ENCODE results near the gene CHRM2. TPM values are rescaled to one million over a fixed set of nuclear protein-coding genes. Genes with fewer than 3 reads are reported as not detected.
A peak's percentile ranks its signal among the peaks of the same experiment; 100 is the strongest.

The CHRM2 gene
- total RNA-seq, 6 experiments from 2014 or later, result 1.1 to 4.5 (median 3.9) TPM

DNA sequence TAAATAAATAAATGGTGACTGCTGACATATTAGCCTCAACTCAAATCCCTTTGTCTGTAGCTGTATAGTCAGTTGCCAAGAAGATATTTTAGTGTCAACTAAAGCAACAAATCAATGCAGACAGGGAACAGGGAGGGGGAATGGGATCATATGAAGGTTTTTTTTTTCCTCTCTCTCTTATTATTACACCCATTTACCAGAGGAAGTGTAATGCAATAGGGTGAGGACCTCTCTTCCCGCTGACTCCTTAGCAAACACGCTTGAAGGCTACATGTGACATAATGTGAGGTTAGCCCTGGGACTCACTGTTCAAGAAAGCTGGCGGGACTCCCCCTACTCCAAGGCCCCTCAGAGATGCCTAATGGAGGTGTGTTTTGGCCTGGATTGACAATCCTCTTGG lies 88.2 kb downstream of the CHRM2 start:
- no peaks in the 10 kb centered on the region; the same call in 1 of the 2 replicates for H3K27me3 Mint-ChIP-seq (ENCODE audit: insufficient read depth)
- H3K4me1 Mint-ChIP-seq (ENCODE audit: low read depth), result peaks cover 75% of the 10 kb centered on the region
- H3K36me3 Mint-ChIP-seq (ENCODE audit: low read depth), result peaks cover 13% of the 10 kb centered on the region; the same call in 1 of the 2 replicates
- no peak for DNase-seq
- H3K4me3 Mint-ChIP-seq, result peak overlapping the region; percentile 36
- H3K9me3 Mint-ChIP-seq, result peaks cover 8% of the 10 kb centered on the region; the same call in 1 of the 2 replicates
- no peak for TF ChIP-seq CTCF (IDR thresholded peaks at IDR 0.05)
- peak overlapping the region; percentile 88 for H3K27ac Mint-ChIP-seq

- Mint-ChIP-seq H3K9me3 (peaks cover 8% of the 10 kb centered on the region; the same call in 1 of the 2 replicates), H3K4me1 (ENCODE audit: low read depth) (peaks cover 71% of the 10 kb centered on the region), H3K4me3 (no peak overlapping the region), H3K27ac (peak overlapping the region; percentile 88), H3K27me3 (ENCODE audit: insufficient read depth) (no peaks in the 10 kb centered on the region; the same call in 1 of the 2 replicates), H3K36me3 (ENCODE audit: low read depth) (peaks cover 12% of the 10 kb centered on the region; the same call in 1 of the 2 replicates)
- DNase-seq, result peak; percentile 31
- no peak for TF ChIP-seq CTCF (IDR thresholded peaks at IDR 0.05)
These were observed 88.9 kb downstream of the CHRM2 start for GRCh38 chr7:136957391-136957790.

DNA sequence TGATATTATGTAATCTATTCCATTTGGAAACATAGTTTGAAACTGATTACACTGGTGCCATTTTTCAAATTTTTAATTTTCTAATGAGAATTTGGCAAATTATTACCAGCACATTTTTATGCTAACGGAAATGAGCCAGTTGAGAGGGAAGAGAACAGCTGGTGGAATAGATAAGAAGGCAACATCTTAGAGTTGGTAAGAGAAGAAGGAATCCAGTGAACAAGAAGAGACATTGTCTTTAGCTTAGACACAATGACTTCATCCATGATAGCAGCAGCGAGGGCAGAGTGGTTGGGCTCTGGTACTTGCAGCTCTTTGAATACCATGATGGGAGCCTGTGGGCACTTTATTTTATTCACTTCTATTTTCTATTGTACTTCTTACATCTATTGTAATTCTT lies 89.6 kb downstream of the CHRM2 start:
- no peak for DNase-seq
- Mint-ChIP-seq H3K36me3 (ENCODE audit: low read depth) (peaks cover 6% of the 10 kb centered on the region; the same call in 1 of the 2 replicates), H3K4me1 (ENCODE audit: low read depth) (peaks cover 71% of the 10 kb centered on the region), H3K4me3 (no peak overlapping the region), H3K27me3 (ENCODE audit: insufficient read depth) (no peaks in the 10 kb centered on the region), H3K27ac (peak overlapping the region; percentile 48; the same call in 1 of the 2 replicates), H3K9me3 (peaks cover 8% of the 10 kb centered on the region; the same call in 1 of the 2 replicates)
- TF ChIP-seq CTCF (IDR thresholded peaks at IDR 0.05), result no peak

DNA sequence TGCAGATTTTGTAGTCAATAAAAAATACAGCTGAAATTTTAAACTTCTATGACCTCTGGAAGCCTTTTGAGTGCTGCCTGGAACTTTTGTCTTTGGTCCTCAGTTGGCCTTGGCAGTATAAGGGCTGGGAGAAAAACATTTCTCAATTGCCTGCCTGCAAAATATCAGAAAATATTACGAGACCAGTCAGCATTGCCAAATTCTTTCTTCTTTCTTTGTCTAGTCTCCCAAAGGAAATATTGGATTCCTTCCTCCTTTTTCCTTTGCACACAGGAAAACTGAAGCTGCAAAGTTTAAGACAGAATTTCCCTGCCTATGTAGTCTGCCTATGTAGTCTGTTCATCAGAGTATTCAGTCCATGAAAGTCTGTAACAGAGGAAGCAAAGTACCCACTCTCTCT lies 95.9 kb downstream of the CHRM2 start:
- no peak overlapping the region for H3K27ac Mint-ChIP-seq
- H3K4me1 Mint-ChIP-seq (ENCODE audit: low read depth), result peaks cover 30% of the 10 kb centered on the region
- DNase-seq, result no peak
- no peaks in the 10 kb centered on the region for H3K27me3 Mint-ChIP-seq (ENCODE audit: insufficient read depth)
- H3K36me3 Mint-ChIP-seq (ENCODE audit: low read depth), result peaks cover 2% of the 10 kb centered on the region; the same call in 1 of the 2 replicates
- peaks cover 6% of the 10 kb centered on the region; the same call in 1 of the 2 replicates for H3K9me3 Mint-ChIP-seq
- no peak for TF ChIP-seq CTCF (IDR thresholded peaks at IDR 0.05)
- H3K4me3 Mint-ChIP-seq, result no peak overlapping the region

DNA sequence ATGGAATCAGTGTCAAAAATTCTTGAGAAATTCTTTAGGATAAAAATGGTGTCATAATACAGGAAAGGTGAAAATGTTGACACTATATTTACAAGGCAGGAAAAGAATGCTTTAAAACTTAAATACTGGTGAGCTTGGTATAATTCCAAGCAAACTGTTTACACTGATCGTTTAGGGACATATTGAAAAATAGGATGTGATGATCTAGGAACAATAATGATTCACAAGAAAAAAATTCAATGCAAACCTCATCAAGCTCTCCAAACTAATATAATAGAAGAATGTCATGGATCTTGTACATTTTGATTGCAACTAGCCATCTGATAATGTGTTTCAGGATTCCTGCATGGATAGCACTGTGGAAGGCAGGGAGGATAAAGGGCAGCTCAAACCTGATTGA lies 98.4 kb downstream of the CHRM2 start:
- TF ChIP-seq CTCF (IDR thresholded peaks at IDR 0.05), result no peak
- Mint-ChIP-seq H3K4me3 (no peak overlapping the region), H3K9me3 (no peaks in the 10 kb centered on the region; the same call in 1 of the 2 replicates), H3K27ac (no peak overlapping the region), H3K36me3 (ENCODE audit: low read depth) (no peaks in the 10 kb centered on the region), H3K27me3 (ENCODE audit: insufficient read depth) (no peaks in the 10 kb centered on the region), H3K4me1 (ENCODE audit: low read depth) (peaks cover 39% of the 10 kb centered on the region)
- DNase-seq, result no peak

Data from HFFc6 (cell line).